Measurements from ENCODE around the gene AMY2B. TPM values are rescaled to one million over a fixed set of nuclear protein-coding genes. Genes with fewer than 3 reads are reported as not detected.

AMY2B gene
- polyA plus RNA-seq, 1 of the 3 experiments (the other 2 are of a cell fraction), result 1.5 TPM

DNA sequence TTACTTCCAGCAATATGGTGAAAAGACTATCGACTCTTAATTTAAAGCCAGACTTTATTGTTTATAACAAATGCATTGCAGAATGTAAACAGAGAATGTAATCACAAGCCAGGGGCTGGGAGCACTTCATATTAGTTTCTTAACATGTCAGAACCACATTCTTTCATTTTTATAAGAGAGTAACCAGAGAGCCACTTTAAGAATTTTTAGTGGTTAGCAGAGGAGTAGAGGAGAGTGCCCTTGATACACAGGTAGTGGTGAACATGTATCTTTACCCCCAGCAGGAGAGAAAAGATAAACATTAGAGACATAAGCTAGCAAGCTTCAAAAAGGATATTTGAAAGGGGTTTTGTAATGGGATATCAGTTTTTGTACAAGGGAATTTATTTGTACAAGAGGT lies 11.1 kb downstream of the AMY2B start:
- no peak for TF ChIP-seq SIN3A (IDR thresholded peaks at IDR 0.05; ENCODE audit: borderline replicate concordance, low read depth, low read length)
- Histone ChIP-seq H3K9me2 (no peaks in the 10 kb centered on the region), H3K27me3 (ENCODE audit: insufficient read depth) (no peaks in the 10 kb centered on the region), H3F3A (replicated peaks; ENCODE audit: insufficient read depth) (no peaks in the 10 kb centered on the region), H2AFZ (ENCODE audit: low read depth) (no peak overlapping the region), H3K4me1 (ENCODE audit: control insufficient read depth in 1 of 2, insufficient read depth in 2 of 2, low read depth in 1 of 2, low read length in 1 of 2) (no peaks in the 10 kb centered on the region), H3K27ac (ENCODE audit: low read depth in 2 of 2, low read length in 1 of 2) (no peak overlapping the region), H3K9me3 (no peaks in the 10 kb centered on the region), H3K4me2 (no peak overlapping the region), H3K4me3 (ENCODE audit: low read depth in 2 of 2, low read length in 1 of 2) (no peak overlapping the region), H3K9ac (no peak overlapping the region), H3K79me2 (ENCODE audit: insufficient read depth) (no peaks in the 10 kb centered on the region), H3K36me3 (replicated peaks in 1 of 2; ENCODE audit: control insufficient read depth in 1 of 2, insufficient read depth in 2 of 2, low read length in 1 of 2) (no peaks in the 10 kb centered on the region), H4K20me1 (ENCODE audit: insufficient read depth) (no peaks in the 10 kb centered on the region)
- ChIA-PET CTCF (no interaction called here), POLR2A (no interaction called here)
- no peak for DNase-seq
- WGBS (ENCODE audit: low lambda C conversion rate), result 29% methylated on average over 1 of the region's 1 CpG

DNA sequence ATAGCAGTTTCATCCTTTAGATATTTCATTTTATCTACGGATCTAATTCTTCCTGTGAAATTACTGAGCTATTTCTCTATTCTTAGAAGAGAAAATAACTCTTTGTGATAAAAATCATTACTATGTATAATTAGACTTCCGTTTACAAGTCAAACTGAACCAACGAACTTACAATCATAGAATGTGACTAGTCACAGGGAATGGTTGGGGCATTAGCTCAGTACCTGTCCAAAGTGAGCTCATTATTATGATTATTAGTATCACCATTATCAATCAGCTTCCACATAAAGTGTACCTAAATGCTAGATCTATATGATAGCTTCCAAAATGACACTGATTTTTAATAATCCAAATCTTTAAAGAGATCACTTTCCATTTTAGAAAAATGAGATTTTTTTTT lies 12.5 kb downstream of the AMY2B start:
- Histone ChIP-seq H3K36me3 (replicated peaks in 1 of 2; ENCODE audit: control insufficient read depth in 1 of 2, insufficient read depth in 2 of 2, low read length in 1 of 2) (no peaks in the 10 kb centered on the region), H3K4me2 (no peak overlapping the region), H3K9me3 (no peaks in the 10 kb centered on the region), H3K9ac (no peak overlapping the region), H3K9me2 (no peaks in the 10 kb centered on the region), H3K27ac (ENCODE audit: low read depth in 2 of 2, low read length in 1 of 2) (no peak overlapping the region), H2AFZ (ENCODE audit: low read depth) (no peak overlapping the region), H3K79me2 (ENCODE audit: insufficient read depth) (no peaks in the 10 kb centered on the region), H4K20me1 (ENCODE audit: insufficient read depth) (no peaks in the 10 kb centered on the region), H3K4me3 (ENCODE audit: low read depth in 2 of 2, low read length in 1 of 2) (no peak overlapping the region), H3F3A (replicated peaks; ENCODE audit: insufficient read depth) (no peaks in the 10 kb centered on the region), H3K27me3 (ENCODE audit: insufficient read depth) (no peaks in the 10 kb centered on the region), H3K4me1 (ENCODE audit: control insufficient read depth in 1 of 2, insufficient read depth in 2 of 2, low read depth in 1 of 2, low read length in 1 of 2) (no peaks in the 10 kb centered on the region)
- 26% methylated on average over 3 of the region's 3 CpGs for WGBS (ENCODE audit: low lambda C conversion rate)
- TF ChIP-seq RCOR1 (IDR thresholded peaks at IDR 0.05; ENCODE audit: low read length) (no peak), EZH2phosphoT487 (IDR thresholded peaks at IDR 0.05; ENCODE audit: borderline replicate concordance, low read depth) (no peak), NRF1 (IDR thresholded peaks at IDR 0.05; ENCODE audit: low read depth, low read length) (no peak), TEAD4 (IDR thresholded peaks at IDR 0.05; ENCODE audit: borderline replicate concordance, insufficient read depth) (no peak), FOSL2 (IDR thresholded peaks at IDR 0.05; ENCODE audit: borderline replicate concordance, low read depth) (no peak)
- TF ChIP-seq, protein P1, sequence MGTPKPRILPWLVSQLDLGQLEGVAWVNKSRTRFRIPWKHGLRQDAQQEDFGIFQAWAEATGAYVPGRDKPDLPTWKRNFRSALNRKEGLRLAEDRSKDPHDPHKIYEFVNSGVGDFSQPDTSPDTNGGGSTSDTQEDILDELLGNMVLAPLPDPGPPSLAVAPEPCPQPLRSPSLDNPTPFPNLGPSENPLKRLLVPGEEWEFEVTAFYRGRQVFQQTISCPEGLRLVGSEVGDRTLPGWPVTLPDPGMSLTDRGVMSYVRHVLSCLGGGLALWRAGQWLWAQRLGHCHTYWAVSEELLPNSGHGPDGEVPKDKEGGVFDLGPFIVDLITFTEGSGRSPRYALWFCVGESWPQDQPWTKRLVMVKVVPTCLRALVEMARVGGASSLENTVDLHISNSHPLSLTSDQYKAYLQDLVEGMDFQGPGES (IDR thresholded peaks at IDR 0.05; ENCODE audit: low read depth, low read length), result no peak
- TF ChIP-seq, protein P2, sequence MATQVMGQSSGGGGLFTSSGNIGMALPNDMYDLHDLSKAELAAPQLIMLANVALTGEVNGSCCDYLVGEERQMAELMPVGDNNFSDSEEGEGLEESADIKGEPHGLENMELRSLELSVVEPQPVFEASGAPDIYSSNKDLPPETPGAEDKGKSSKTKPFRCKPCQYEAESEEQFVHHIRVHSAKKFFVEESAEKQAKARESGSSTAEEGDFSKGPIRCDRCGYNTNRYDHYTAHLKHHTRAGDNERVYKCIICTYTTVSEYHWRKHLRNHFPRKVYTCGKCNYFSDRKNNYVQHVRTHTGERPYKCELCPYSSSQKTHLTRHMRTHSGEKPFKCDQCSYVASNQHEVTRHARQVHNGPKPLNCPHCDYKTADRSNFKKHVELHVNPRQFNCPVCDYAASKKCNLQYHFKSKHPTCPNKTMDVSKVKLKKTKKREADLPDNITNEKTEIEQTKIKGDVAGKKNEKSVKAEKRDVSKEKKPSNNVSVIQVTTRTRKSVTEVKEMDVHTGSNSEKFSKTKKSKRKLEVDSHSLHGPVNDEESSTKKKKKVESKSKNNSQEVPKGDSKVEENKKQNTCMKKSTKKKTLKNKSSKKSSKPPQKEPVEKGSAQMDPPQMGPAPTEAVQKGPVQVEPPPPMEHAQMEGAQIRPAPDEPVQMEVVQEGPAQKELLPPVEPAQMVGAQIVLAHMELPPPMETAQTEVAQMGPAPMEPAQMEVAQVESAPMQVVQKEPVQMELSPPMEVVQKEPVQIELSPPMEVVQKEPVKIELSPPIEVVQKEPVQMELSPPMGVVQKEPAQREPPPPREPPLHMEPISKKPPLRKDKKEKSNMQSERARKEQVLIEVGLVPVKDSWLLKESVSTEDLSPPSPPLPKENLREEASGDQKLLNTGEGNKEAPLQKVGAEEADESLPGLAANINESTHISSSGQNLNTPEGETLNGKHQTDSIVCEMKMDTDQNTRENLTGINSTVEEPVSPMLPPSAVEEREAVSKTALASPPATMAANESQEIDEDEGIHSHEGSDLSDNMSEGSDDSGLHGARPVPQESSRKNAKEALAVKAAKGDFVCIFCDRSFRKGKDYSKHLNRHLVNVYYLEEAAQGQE (IDR thresholded peaks at IDR 0.05; ENCODE audit: low read depth, low read length), result no peak
- DNase-seq, result no peak
- ChIA-PET POLR2A (no interaction called here), CTCF (interaction anchor here (0.7 kb wide), 1 partner anchor 152 kb away, joined by 4 read pairs; no protein-coding TSS in a partner anchor)

All from SK-N-SH (cell line).